ENCODE results near the gene VPS41.

VPS41 gene

GRCh38 chr7:38716397-38716796 is 192.6 kb downstream of the VPS41 start:
- DNase-seq = no peak

- DNase-seq = no peak
Observed at GRCh38 chr7:38709123-38709522, 199.9 kb downstream of the VPS41 start.

GRCh38 chr7:38704751-38705150 is 204.2 kb downstream of the VPS41 start:
- no peak for DNase-seq

DNA sequence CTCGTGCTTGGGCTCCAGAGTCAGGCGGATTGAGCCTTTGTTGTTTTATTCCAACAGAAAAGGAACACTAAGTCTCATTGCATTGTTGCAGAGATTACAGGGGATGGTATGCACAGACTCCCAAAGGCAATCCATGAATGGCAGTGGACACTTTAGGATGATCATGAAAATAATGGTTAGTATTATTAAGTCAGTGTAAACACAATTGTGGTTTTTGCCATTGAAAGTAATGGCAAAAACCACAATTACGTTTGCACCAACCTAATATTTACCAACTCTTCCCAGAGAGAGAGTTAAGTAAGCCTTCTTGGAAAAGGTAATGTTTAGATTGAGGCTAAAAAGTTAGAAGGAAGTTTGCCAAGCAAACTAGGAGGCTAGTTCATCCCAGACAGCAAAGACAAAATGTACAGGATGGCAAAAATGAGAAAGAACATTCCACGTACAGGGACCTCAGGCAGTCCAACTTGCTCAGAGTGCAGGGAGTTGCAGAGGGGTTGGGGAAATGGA is 204.9 kb downstream of the VPS41 start:
- no peak for DNase-seq

GRCh38 chr7:38703093-38703492 is 205.9 kb downstream of the VPS41 start:
- DNase-seq = no peak

DNA sequence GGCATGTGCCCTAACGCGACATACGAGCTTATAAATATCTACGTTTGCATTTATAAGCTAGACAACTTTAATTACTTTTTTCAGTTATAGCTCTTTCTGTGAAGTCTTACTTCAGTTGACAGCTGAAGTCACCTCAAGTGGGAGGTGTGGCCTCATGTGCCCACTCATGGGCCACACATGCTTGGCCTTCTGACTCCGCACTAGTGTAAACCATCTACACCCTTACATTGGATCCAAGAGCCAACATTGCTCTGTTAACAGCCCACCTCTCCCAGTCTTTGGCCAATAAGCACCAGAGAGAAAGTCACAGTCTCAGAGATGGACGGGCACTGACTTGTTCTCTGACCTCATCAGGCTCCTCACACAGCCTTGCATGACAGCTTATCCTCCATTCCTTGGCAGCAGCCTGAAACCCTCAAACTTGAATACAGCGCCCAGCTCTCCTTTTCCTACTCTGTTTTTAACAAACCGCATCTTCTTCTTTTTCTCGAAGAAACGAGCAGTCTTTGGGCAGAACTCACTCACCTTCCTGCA is 206.9 kb downstream of the VPS41 start:
- DNase-seq = no peak

- DNase-seq = no peak
Observed at GRCh38 chr7:38700116-38700515, 208.9 kb downstream of the VPS41 start.

GRCh38 chr7:38699471-38699870 is 209.5 kb downstream of the VPS41 start:
- no peak for DNase-seq

DNA sequence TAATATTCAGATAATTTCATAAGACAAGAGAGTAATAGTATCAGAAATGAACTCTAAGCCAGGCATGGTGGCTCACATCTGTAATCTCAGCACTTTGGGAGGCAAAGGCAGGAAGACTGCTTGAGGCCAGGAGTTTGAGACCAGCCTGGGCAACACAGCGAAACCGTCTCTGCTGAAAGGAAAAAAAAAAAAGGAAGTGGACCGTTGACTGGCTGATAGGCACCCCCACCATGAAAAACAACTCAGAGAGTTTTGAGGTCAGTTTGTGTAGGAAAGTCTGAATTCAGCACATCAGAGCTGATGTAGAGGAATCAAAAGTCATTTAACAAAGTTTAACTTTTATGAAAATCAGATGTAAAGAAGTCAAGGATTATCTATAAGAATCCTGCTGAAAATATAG is 214.7 kb downstream of the VPS41 start:
- DNase-seq = no peak

DNA sequence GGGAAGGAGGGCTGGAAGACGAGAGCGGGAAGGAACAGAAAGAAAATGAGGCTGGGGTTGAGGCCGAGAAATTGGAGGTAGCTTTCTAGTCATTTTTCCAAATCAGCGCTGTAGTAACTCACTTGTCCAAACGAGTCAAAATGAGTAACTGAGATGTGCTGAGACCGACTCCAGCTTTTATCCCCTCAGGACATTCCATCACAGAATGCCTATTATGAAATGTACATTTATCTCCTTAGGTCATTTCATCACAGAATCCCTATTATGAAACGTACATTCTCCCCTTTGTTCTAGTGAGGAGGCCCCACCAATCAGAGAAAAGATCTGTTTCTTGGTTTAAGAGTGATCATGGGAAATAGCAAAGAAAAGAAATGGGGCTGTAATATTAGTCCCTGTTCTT is 222.1 kb downstream of the VPS41 start:
- no peak for DNase-seq

GRCh38 chr7:38685851-38686250 is 223.1 kb downstream of the VPS41 start:
- no peak for DNase-seq

- DNase-seq = no peak
Observed at GRCh38 chr7:38682606-38683005, 226.4 kb downstream of the VPS41 start.

- peak; percentile 97 for DNase-seq
Observed at GRCh38 chr7:38681882-38682281, 227.1 kb downstream of the VPS41 start.

DNA sequence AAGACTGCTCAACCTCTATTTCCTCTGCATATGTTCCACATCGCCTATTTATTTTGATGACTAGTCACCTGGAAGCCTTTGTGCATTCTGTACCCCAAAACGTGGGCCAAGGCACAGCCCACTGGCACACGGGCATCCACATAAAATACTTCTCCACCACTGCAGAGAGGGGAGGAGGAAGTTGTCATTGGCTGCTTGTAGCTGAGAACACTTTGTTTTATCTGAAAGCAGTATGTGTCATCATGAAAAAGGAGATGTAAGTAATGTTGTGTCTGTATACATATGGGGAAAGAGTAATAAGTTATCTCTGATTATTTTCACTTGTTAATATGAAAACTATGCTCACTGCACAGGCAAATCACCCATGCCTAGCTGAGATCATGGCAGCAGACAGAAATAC is 229.6 kb downstream of the VPS41 start:
- DNase-seq = no peak

- DNase-seq = no peak
Observed at GRCh38 chr7:38678698-38679054, 230.3 kb downstream of the VPS41 start.

DNA sequence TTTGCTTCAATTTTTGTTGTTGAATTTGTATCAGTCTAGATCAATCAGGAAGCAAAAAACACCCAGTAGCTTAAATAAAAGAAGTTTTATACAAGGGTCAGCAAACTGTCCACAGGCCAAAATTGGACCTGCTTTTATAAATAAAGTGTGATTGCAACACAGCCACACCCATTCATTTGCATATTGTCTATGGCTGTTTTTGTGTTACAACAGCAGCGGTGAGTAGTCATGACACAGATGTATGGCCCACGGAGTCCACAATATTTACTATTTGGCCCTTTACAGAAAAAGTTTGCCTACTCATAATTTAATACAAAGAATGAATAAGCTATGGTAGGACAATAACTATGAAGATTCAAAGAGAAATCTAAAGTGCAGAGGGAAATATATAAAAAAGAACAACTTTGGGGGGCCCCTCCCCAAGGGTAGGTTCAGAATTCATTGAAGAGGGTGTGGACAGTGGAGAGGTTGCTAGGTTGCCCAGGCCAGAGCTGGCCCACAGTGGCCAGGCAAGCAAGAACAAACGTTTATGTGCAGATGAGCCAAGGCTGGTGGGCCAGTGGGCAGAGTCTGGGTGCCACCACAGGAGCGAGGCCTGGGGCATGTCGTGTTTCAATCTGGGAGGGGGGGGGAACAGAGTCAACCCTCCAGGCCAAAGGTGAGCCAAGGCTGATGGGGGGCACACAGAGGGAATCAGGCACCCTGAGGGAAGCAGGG is 230.9 kb downstream of the VPS41 start:
- no peak for DNase-seq

- DNase-seq = peak; percentile 18
Observed at GRCh38 chr7:38675494-38676106, 233.4 kb downstream of the VPS41 start.

DNA sequence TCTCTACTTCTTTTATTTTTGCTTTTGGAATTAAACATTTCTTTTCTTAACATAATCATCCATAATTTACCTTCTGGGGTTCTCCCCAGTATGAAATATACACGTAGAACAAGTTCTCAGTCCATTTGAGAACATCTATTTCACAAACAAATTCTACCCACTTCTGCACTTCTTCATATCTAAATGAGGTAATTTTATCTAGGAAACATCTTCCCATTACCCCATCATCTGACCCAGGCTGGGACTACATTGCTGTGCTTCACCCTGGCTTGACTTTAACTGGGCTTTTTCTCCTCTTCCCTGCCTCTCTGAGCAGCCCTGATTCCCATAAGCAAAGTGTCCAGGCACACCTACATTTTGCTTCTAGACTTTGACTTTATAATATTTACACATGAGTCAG is 234.5 kb downstream of the VPS41 start:
- DNase-seq = no peak

- DNase-seq = no peak
Observed at GRCh38 chr7:38673795-38674194, 235.2 kb downstream of the VPS41 start.

All from NCI-H748 treated with DMSO at 0.1 percent for 48 hours (cell line).